HG02840 (cell line): ENCODE measurements around the gene NSMF.
"Not testable (repeated sequence)": the region's sequence is repeated elsewhere in the genome, so short reads cannot be mapped to it uniquely, and the experiment has no call there.

ENCODE experiments used
- ATAC-seq: cut with Tn5 transposase; IDR thresholded peaks from one replicate; pipeline ENCODE4 v1.9.1; 2021; ENCODE audit warnings: mild to moderate bottlenecking, moderate library complexity, moderate number of reproducible peaks; ENCODE audit not compliant: unreplicated experiment, low FRiP score

NSMF gene

GRCh38 chr9:137477778-137478612, 18.9 kb upstream of the NSMF start:
- no peak for ATAC-seq

- no peak for ATAC-seq
These were observed 17.7 kb upstream of the NSMF start for GRCh38 chr9:137476856-137477255.

- no peak for ATAC-seq
These were observed 16.5 kb upstream of the NSMF start for GRCh38 chr9:137475666-137476065.

- ATAC-seq, result no peak
These were observed 15.1 kb upstream of the NSMF start for GRCh38 chr9:137474271-137474670.

GRCh38 chr9:137470785-137471184, 11.7 kb upstream of the NSMF start:
- no peak for ATAC-seq

- no peak for ATAC-seq
These were observed 8.8 kb upstream of the NSMF start for GRCh38 chr9:137467896-137468295.

- ATAC-seq, result no peak
These were observed 8.0 kb upstream of the NSMF start for GRCh38 chr9:137467161-137467581.

GRCh38 chr9:137466389-137467085, 7.4 kb upstream of the NSMF start:
- ATAC-seq, result not testable (repeated sequence)

- ATAC-seq, result no peak
These were observed 6.7 kb upstream of the NSMF start for GRCh38 chr9:137465720-137466388.

GRCh38 chr9:137465000-137465719, 6.0 kb upstream of the NSMF start:
- ATAC-seq, result no peak

- no peak for ATAC-seq
These were observed 5.3 kb upstream of the NSMF start for GRCh38 chr9:137464291-137464999.

GRCh38 chr9:137463931-137464290, 4.8 kb upstream of the NSMF start:
- no peak for ATAC-seq

GRCh38 chr9:137462986-137463930, 4.1 kb upstream of the NSMF start:
- no peak for ATAC-seq

- no peak for ATAC-seq
These were observed 3.4 kb upstream of the NSMF start for GRCh38 chr9:137462396-137462985.

- peak; percentile 39 for ATAC-seq
These were observed 2.7 kb upstream of the NSMF start for GRCh38 chr9:137461663-137462395.

- ATAC-seq, result no peak
These were observed 2.2 kb upstream of the NSMF start for GRCh38 chr9:137461316-137461662.

- no peak for ATAC-seq
These were observed 1.5 kb upstream of the NSMF start for GRCh38 chr9:137460363-137461315.
